Brain microvascular endothelial cell (primary cell): ENCODE data around the gene AK2.

Source experiments
- DNase-seq: peaks from one replicate; pipeline ENCODE4 v3.0.0-alpha.2; 2020
- H3K27ac ChIP-seq: fragments of 250-450 bp; sonication (Bioruptor Pico); 2 replicates; pipeline ENCODE4 v1.5.1; 2020; ENCODE audit warnings: mild to moderate bottlenecking, moderate library complexity
- H3K27me3 ChIP-seq: fragments of 250-450 bp; sonication (Bioruptor Pico); replicated peaks from 2 replicates; pipeline ENCODE4 v1.5.1; 2020; ENCODE audit warnings: mild to moderate bottlenecking
- H3K36me3 ChIP-seq: fragments of 250-450 bp; sonication (Bioruptor Pico); replicated peaks from 2 replicates; pipeline ENCODE4 v1.5.1; 2020; ENCODE audit warnings: mild to moderate bottlenecking
- H3K4me3 ChIP-seq: 2 replicates; pipeline ENCODE4 v1.5.1; 2011; ENCODE audit warnings: low read depth, mild to moderate bottlenecking, control low read depth, low read length, moderate library complexity
- in situ Hi-C: cut with HindIII; loops from 2 replicates; pipeline ENCODE4 v1.10.0; 2017; ENCODE audit warnings: low sequenced_read_pairs, low pct_ligation_motif_present
- TF ChIP-seq, protein P1 (sequence below): IDR thresholded peaks from 2 replicates; pipeline ENCODE4 v1.5.1; 2011; ENCODE audit warnings: low read depth, mild to moderate bottlenecking, moderate library complexity, low read length, control low read depth, inconsistent platforms; ENCODE audit errors: missing control alignments

The AK2 gene

DNA sequence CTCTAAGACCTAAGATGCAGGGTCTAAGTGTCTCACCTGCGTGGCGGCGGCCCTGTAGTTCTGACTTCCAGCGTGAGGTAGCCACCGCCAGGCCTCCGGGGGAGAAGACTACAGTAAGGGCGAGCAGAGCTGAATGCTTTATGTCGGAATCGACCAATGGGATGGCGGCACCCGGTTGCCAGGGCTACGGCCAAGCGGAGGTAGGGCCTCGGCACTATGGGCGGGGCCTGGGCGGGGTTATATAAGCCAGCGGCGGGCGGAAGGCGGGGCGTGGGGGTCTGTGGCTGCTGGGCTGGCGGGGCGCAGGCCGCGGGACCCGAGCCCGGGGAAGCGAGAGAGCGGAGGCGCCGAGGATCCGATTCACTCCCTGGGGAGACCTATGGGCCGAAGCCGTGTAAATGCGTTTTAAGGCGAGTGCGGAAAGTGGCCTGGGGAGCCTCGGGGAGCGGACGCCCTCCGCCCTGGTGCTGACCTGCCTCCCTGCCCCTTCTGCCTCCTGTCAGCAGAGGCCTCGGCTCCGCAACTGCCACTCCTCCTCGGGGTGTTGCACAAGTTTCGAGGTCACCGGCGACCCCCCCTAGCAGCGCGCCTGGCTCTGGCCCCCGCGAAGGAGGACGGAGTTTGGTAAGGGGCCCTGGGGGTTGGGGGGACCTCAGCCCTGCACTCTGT, 44.3 kb upstream of the AK2 start, which contains the start of gene AZIN2:
AZIN2 (plus strand) TSS at position 269 of the 669 bp plus-strand sequence. CDS start 1,097 bp downstream, outside the sequence.
- peak; percentile 95 for DNase-seq
- no peaks in the 10 kb centered on the region for H3K36me3 ChIP-seq
- in situ Hi-C loops: no loop called here
- TF ChIP-seq, protein P1, sequence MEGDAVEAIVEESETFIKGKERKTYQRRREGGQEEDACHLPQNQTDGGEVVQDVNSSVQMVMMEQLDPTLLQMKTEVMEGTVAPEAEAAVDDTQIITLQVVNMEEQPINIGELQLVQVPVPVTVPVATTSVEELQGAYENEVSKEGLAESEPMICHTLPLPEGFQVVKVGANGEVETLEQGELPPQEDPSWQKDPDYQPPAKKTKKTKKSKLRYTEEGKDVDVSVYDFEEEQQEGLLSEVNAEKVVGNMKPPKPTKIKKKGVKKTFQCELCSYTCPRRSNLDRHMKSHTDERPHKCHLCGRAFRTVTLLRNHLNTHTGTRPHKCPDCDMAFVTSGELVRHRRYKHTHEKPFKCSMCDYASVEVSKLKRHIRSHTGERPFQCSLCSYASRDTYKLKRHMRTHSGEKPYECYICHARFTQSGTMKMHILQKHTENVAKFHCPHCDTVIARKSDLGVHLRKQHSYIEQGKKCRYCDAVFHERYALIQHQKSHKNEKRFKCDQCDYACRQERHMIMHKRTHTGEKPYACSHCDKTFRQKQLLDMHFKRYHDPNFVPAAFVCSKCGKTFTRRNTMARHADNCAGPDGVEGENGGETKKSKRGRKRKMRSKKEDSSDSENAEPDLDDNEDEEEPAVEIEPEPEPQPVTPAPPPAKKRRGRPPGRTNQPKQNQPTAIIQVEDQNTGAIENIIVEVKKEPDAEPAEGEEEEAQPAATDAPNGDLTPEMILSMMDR: peak; percentile 15
- H3K4me3 ChIP-seq: peak within 1 kb of the TSS; percentile 92
- H3K27ac ChIP-seq: peak within 1 kb of the TSS; percentile 14
- no peaks in the 10 kb centered on the region for H3K27me3 ChIP-seq

DNA sequence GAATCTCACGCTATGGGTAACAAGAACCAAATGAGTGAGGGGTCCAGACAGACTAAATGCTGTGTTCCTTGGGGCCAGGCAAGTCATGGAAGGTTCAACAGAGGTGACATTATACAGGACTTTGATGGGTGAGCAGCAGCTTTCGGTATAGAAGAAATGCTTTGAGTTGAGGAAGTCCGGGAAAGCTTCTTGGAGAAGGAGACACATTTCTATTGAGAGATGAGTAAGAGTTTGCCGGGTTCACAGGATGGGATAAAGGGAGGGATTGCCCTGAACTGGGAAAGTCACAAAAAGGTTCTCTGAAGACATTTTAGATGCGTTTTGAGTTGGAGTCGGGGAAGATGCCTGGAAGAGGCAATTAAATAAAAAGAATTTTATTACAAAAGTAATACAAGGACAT, 43.7 kb upstream of the AK2 start:
- DNase-seq: no peak
- in situ Hi-C loops: no loop called here
- TF ChIP-seq, protein P1: no peak
- H3K4me3 ChIP-seq: peak overlapping the region; percentile 92
- no peak overlapping the region for H3K27ac ChIP-seq
- H3K27me3 ChIP-seq: no peaks in the 10 kb centered on the region
- no peaks in the 10 kb centered on the region for H3K36me3 ChIP-seq

DNA sequence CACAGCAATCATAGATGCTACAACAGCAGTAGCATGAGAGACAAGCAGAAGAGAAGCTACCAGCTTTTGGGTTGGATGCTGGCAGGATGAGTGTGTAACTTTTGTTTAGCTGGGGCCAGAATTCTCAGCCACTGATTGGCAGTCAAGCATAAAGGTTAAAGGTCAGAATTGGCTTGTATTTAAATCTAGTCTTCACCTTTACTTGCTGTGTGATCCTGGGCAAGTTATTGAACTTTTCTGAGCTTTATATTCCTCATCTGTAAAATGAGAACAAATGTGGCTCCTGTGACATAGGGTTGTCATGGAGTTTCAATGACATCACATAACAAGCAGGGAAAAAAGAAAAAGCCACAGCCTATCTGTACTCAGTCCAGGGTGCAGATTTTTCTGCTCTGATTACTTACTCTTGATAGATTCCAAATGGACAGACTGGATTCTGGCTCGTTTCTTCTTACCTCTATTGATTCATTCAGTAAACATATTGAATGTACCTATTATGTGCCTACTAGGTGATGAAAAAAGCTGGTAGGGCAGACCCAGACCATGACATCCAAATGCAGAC, 41.4 kb upstream of the AK2 start:
- no peaks in the 10 kb centered on the region for H3K36me3 ChIP-seq
- in situ Hi-C loops: no loop called here
- DNase-seq: no peak

DNA sequence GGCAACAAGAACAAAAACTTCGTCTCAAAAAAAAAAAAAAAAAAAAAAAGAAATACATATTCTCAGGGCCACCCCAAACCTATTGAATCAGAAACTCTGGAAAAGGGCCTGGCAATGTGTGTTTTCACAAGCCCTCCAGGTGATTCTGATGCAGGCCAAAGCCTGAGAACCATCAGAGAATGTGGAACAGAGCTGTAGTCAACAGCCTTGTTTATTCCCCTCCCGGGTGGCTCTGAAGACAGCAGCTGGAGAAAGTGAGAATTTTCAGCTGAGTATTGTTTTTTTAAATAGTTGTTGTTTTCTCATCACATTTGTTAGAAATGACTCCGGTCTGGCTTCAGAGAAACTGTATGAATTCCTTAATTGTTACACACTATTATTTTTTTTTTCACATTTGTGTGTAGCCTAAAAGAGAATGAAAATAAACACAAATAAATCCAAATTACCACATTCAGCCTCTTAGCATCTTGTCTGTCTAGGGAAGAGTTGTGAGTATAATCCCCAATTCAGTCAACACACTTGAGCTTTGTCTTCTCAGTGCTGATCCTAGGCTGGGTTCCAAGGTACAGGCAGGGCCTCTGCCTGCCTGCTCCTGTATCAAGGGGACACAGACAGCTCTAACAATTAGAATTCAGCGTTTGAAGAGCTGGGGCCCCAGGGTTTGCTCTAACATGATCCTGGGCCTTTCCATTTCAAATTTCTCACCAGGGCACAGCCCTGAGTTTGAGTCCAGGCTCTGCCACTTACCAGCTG, 37.7 kb upstream of the AK2 start:
- no peaks in the 10 kb centered on the region for H3K27me3 ChIP-seq
- in situ Hi-C loops: no loop called here
- H3K27ac ChIP-seq: no peak overlapping the region
- TF ChIP-seq, protein P1: no peak
- no peak overlapping the region for H3K4me3 ChIP-seq
- H3K36me3 ChIP-seq: no peaks in the 10 kb centered on the region
- no peak for DNase-seq

More for the DNA sequence above, 41.4 kb upstream of the AK2 start:
- no peak overlapping the region for H3K27ac ChIP-seq
- TF ChIP-seq, protein P1: no peak
- no peaks in the 10 kb centered on the region for H3K27me3 ChIP-seq
- H3K4me3 ChIP-seq: no peak overlapping the region

DNA sequence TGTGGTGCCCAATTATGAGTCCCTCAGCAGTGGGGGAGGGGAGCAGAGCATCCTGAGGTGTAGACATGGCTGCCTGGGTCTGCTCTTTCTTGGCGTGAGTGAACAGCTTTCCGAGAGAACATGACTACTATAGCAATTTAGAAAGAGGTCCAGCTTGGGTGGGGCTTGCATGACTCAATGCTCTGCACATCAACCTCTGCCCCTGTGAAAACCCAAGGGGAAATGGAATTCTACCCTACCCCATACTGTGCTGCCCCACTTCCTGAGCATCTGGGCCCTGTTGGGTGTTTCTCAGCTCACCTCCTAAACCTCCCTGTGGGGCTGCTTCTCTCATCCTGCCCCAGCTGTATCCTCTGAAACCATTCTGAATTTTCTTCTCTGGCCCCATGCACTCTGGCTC, 36.0 kb upstream of the AK2 start:
- DNase-seq: no peak
- TF ChIP-seq, protein P1: no peak
- Histone ChIP-seq H3K27ac (no peak overlapping the region), H3K27me3 (no peaks in the 10 kb centered on the region), H3K4me3 (no peak overlapping the region), H3K36me3 (no peaks in the 10 kb centered on the region)
- in situ Hi-C loops: no loop called here
